PC-3 (cell line): ENCODE results near the gene TMEM174. TPM values are rescaled to one million over a fixed set of nuclear protein-coding genes. Genes with fewer than 3 reads are reported as not detected.

Experiments
- ATAC-seq: fragments of 200-7000 bp; cut with Tn5 transposase; 2 replicates; pipeline ENCODE4 v1.9.1; 2020; ENCODE audit warnings: mild to moderate bottlenecking, moderate library complexity
- BruUV-seq: library from RNA; stranded (reverse); fragments of 400-500 nt; replicated peaks from 2 replicates; lab custom pipeline; 2021; lab: Mats Ljungman, UMichigan
- CTCF ChIA-PET: fragments of 300-600 bp; sonication (Branson Sonifier 250); formaldehyde crosslinking; loops from one replicate; lab custom pipeline; 2022; ENCODE audit warnings: antibody characterized with exemption; lab: Charles Lee
- POLR2A ChIA-PET: fragments of 300-600 bp; sonication (Branson Sonifier 250); formaldehyde crosslinking; loops from one replicate; lab custom pipeline; 2022; ENCODE audit warnings: antibody characterized with exemption; ENCODE audit not compliant: unreplicated experiment; lab: Charles Lee
- DNase-seq: peaks from one replicate; pipeline ENCODE4 v3.0.0-alpha.2; 2015
- H2AFZ ChIP-seq: fragments of 300-600 bp; sonication (generic); 2 replicates; pipeline ENCODE4 v1.6.0; 2016; ENCODE audit warnings: antibody characterized with exemption, low read length
- H3F3A ChIP-seq: fragments of 300-600 bp; sonication (generic); one replicate; pipeline ENCODE4 v1.6.0; 2017; ENCODE audit warnings: antibody characterized with exemption, low read length, control low read depth, mild to moderate bottlenecking; ENCODE audit not compliant: unreplicated experiment
- H3K27ac ChIP-seq: fragments of 300-600 bp; sonication (generic); 2 replicates; pipeline ENCODE4 v1.5.1; 2016; ENCODE audit warnings: mild to moderate bottlenecking, low read length
- H3K27me3 ChIP-seq: fragments of 300-600 bp; sonication (generic); 2 replicates; pipeline ENCODE4 v1.6.1; 2016; ENCODE audit warnings: low read length, mixed read lengths
- H3K36me3 ChIP-seq: fragments of 300-600 bp; sonication (generic); 2 replicates; pipeline ENCODE4 v1.6.1; 2016; ENCODE audit warnings: low read depth, mixed run types, low read length, mixed read lengths
- H3K4me1 ChIP-seq: fragments of 300-600 bp; sonication (generic); 2 replicates; pipeline ENCODE4 v1.5.1; 2016; ENCODE audit warnings: low read length; ENCODE audit not compliant: insufficient read depth
- H3K4me2 ChIP-seq: fragments of 300-600 bp; sonication (generic); 2 replicates; pipeline ENCODE4 v1.6.0; 2016; ENCODE audit warnings: low read length
- H3K4me3 ChIP-seq: fragments of 300-600 bp; sonication (generic); 2 replicates; pipeline ENCODE4 v1.5.1; 2016; ENCODE audit warnings: mild to moderate bottlenecking, low read length, mixed read lengths
- H3K79me2 ChIP-seq: fragments of 300-600 bp; sonication (generic); 2 replicates; pipeline ENCODE4 v1.6.1; 2017; ENCODE audit warnings: low read length, mixed read lengths
- H3K9ac ChIP-seq: fragments of 300-600 bp; sonication (generic); 2 replicates; pipeline ENCODE4 v1.6.0; 2016; ENCODE audit warnings: mild to moderate bottlenecking, low read length
- H3K9me2 ChIP-seq: fragments of 300-600 bp; sonication (generic); replicated peaks from 2 replicates; pipeline ENCODE4 v1.6.1; 2016; ENCODE audit warnings: mixed run types, low read length, mixed read lengths
- H3K9me3 ChIP-seq: fragments of 300-600 bp; sonication (generic); 2 replicates; pipeline ENCODE4 v1.6.1; 2016; ENCODE audit warnings: low read length, mixed read lengths
- H4K20me1 ChIP-seq: fragments of 300-600 bp; sonication (generic); 2 replicates; pipeline ENCODE4 v1.6.1; 2016; ENCODE audit warnings: low read length, mixed read lengths
- CTCF ChIP-seq: fragments of 300-600 bp; sonication (generic); conservative IDR thresholded peaks from 2 replicates; pipeline ENCODE4 v1.5.1; 2017; ENCODE audit warnings: antibody characterized with exemption, low read depth, mild to moderate bottlenecking, low read length
- EZH2 ChIP-seq: fragments of 300-600 bp; sonication (generic); IDR thresholded peaks from one replicate; pipeline ENCODE4 v1.6.1; 2017; ENCODE audit warnings: antibody characterized with exemption, mild to moderate bottlenecking, low read length; ENCODE audit not compliant: unreplicated experiment
- EZH2phosphoT487 ChIP-seq: fragments of 300-600 bp; sonication (generic); IDR thresholded peaks from 2 replicates; pipeline ENCODE4 v1.6.1; 2018; ENCODE audit warnings: mild to moderate bottlenecking, antibody characterized with exemption, low read length, borderline replicate concordance
- intact Hi-C: fragments of 100-400 bp; cut with micrococcal nuclease; formaldehyde crosslinking; loops from 2 replicates; pipeline ENCODE4 v1.9.0; 2023
- total RNA-seq: library from RNA; depleted of rRNA; stranded (reverse); fragments of >200 nt; gene quantifications from 2 replicates; pipeline ENCODE4 v1.2.3, GENCODE V29; 2014

Gene TMEM174
- total RNA-seq, 1 experiment from 2014 or later = not detected

- no peak for ATAC-seq
- intact Hi-C loops = no loop called here
- CTCF ChIA-PET = no interaction called here
Observed at GRCh38 chr5:73142035-73142434, 31.0 kb upstream of the TMEM174 start.

GRCh38 chr5:73143716-73144115, 29.3 kb upstream of the TMEM174 start:
- Histone ChIP-seq H3K4me2 (no peak overlapping the region), H3K27me3 (no peaks in the 10 kb centered on the region), H3K9ac (no peak overlapping the region), H2AFZ (no peak overlapping the region), H3K9me3 (no peaks in the 10 kb centered on the region), H3K4me1 (no peaks in the 10 kb centered on the region), H4K20me1 (no peaks in the 10 kb centered on the region), H3F3A (no peaks in the 10 kb centered on the region), H3K36me3 (no peaks in the 10 kb centered on the region), H3K79me2 (no peaks in the 10 kb centered on the region), H3K4me3 (no peak overlapping the region), H3K27ac (no peak overlapping the region), H3K9me2 (no peaks in the 10 kb centered on the region)
- BruUV-seq = no TSS peak
- ATAC-seq = no peak
- no peak for TF ChIP-seq CTCF
- TF ChIP-seq EZH2phosphoT487 = no peak
- no peak for TF ChIP-seq EZH2
- CTCF ChIA-PET = no interaction called here
- POLR2A ChIA-PET = no interaction called here
- intact Hi-C loops = no loop called here
- DNase-seq = no peak

More at GRCh38 chr5:73142035-73142434, 31.0 kb upstream of the TMEM174 start:
- H3K4me3 ChIP-seq = no peak overlapping the region
- DNase-seq = no peak
- no peaks in the 10 kb centered on the region for H3K9me2 ChIP-seq
- H3K9ac ChIP-seq = no peak overlapping the region
- no peak overlapping the region for H2AFZ ChIP-seq
- no peaks in the 10 kb centered on the region for H3F3A ChIP-seq
- no peak overlapping the region for H3K27ac ChIP-seq
- POLR2A ChIA-PET = no interaction called here
- no peaks in the 10 kb centered on the region for H3K27me3 ChIP-seq
- H3K79me2 ChIP-seq = no peaks in the 10 kb centered on the region
- TF ChIP-seq CTCF (no peak), EZH2 (no peak), EZH2phosphoT487 (no peak)
- H3K36me3 ChIP-seq = no peaks in the 10 kb centered on the region
- no peaks in the 10 kb centered on the region for H4K20me1 ChIP-seq
- no peaks in the 10 kb centered on the region for H3K4me1 ChIP-seq
- BruUV-seq = no TSS peak
- no peak overlapping the region for H3K4me2 ChIP-seq
- H3K9me3 ChIP-seq = no peaks in the 10 kb centered on the region

DNA sequence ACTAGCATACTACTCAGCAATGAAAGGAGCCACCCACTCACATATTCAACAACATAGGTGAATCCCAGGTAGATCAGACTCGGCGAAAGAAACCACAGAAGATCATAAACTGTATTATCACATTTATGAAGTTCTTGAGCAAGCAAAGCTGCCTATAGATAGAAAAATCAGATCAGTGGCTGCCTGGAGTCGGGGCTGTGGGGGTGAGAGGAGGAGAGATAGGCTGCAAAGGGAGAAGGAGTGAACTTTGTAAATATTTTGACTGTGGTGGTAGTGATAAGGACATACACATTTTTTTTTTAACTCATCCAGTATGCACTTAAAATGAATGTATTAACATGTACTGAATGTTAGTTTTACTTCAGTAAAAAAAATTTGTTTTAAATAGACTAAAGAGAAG, 23.5 kb upstream of the TMEM174 start:
- BruUV-seq = no TSS peak
- Histone ChIP-seq H3K4me2 (no peak overlapping the region), H3K4me3 (no peak overlapping the region), H3K9me3 (no peaks in the 10 kb centered on the region), H3K9me2 (no peaks in the 10 kb centered on the region), H4K20me1 (no peaks in the 10 kb centered on the region), H3F3A (no peaks in the 10 kb centered on the region), H3K9ac (no peak overlapping the region), H3K79me2 (no peaks in the 10 kb centered on the region), H3K27me3 (no peaks in the 10 kb centered on the region), H3K36me3 (no peaks in the 10 kb centered on the region), H3K4me1 (no peaks in the 10 kb centered on the region), H2AFZ (no peak overlapping the region), H3K27ac (no peak overlapping the region)
- no peak for TF ChIP-seq CTCF
- TF ChIP-seq EZH2phosphoT487 = no peak
- TF ChIP-seq EZH2 = no peak
- ATAC-seq = no peak
- intact Hi-C loops = no loop called here
- DNase-seq = no peak
- ChIA-PET CTCF (no interaction called here), POLR2A (no interaction called here)
